ENCODE data around the gene RBM20.
"Not testable (repeated sequence)": the region's sequence is repeated elsewhere in the genome, so short reads cannot be mapped to it uniquely, and the experiment has no call there.

The RBM20 gene

GRCh38 chr10:110625951-110626855 is 17.9 kb upstream of the RBM20 start:
- DNase-seq (ENCODE audit: low read depth in 2 of 2) = no peak

- DNase-seq (ENCODE audit: low read depth in 2 of 2) = no peak
Observed at GRCh38 chr10:110628161-110628560, 16.0 kb upstream of the RBM20 start.

DNA sequence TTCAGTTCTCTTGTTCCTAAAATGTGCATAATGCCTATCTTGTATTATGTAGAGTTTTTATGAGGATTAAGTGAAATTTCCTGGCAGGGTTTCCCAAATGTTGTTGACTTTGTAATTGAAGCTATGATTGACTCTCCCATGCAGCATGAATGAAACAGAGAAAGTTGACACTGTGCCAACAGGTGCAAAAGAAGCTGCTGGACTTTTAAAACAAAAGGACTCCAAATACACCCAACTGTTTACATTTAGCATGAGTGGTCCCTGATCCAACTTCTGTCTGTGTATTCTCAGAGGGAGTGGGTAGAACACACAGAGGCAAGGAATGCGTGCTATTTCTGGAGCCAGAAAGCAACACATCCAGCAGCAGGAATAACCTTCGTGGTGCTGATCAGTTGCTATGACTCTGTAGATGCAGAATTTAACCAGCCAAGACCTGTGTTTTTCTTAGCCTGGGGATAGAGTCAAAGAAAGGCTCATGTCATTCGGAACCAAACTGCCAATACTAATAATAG is 14.4 kb upstream of the RBM20 start:
- DNase-seq (ENCODE audit: low read depth in 2 of 2) = no peak

GRCh38 chr10:110631934-110632333 is 12.2 kb upstream of the RBM20 start:
- no peak for DNase-seq (ENCODE audit: low read depth in 2 of 2)

- no peak for DNase-seq (ENCODE audit: low read depth in 2 of 2)
Observed at GRCh38 chr10:110632591-110633215, 11.4 kb upstream of the RBM20 start.

DNA sequence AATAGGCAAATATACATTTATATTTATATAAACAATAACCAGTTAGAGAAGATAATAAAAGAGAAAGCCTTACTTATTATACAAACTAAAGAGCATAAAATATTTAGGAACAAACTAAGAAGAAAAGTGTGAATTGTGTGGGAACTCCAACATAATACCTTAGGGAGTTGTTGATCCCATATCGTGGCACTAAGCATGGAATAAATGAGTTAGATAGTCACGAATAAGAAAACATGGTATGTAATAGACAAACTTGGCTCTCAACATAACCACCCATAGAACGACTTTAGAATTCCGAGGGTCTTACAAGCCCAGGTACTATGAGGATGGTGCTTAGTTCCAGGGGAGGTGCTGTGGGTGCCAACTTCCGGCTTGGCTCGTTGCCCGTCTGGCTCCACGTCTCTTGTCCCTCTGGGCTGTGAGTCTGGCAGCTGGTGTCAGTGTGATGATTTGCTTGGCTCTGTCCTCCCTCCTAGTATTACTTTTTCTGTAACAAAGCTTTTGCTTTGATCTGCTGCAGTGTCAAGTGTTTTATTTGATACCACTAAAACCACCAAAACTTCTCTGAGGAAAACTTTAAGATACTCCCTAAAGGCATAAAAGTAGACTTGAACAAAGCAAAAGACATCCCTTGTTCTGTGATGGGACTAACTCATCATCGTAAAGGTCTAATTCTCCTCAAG is 9.5 kb upstream of the RBM20 start:
- no peak for DNase-seq (ENCODE audit: low read depth in 2 of 2)

GRCh38 chr10:110636572-110636931 is 7.6 kb upstream of the RBM20 start:
- DNase-seq (ENCODE audit: low read depth in 2 of 2) = no peak

- DNase-seq (ENCODE audit: low read depth in 2 of 2) = no peak
Observed at GRCh38 chr10:110636932-110637557, 7.1 kb upstream of the RBM20 start.

DNA sequence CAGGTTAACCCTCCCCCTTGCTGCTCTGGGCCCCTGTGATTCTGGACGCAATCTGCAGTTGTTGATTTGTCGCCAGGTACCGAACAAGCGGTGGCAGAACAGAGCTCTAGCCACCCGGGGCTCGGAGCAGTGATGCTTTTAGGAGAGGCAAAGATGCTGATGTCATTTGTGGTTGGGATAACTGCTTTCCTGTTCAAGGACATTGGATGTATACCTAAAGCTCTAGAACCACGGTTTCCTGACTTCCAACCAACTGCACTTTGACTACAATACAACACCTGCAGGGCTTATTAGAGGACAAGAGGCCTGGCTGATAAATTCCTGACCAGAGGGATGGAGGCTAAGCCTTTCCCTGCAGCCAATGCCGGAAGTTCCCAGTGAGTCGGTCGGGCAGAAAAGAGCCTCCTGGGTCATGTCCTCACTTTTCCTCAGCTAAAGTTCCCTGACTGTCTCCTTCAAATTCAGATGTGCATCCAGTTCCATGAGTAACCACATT is 6.5 kb upstream of the RBM20 start:
- no peak for DNase-seq (ENCODE audit: low read depth in 2 of 2)

DNA sequence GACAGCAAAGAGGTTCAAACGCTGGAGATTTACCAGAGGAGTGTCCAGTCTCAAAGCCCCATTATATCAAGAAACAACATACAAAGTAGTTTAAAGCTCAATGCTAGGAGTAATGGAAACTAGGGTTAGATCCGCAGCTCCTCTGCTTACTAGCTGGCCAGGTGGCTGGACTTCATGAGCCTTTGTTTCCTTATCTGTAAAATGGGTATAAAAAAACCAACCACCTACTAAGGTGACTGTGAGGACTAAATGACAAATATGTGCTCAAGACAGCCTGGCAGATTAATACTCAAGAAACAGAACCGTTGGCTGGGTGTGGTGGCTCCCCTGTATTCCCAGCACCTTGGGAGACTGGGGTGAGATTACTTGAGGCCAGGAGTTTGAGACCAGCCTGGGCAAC is 5.8 kb upstream of the RBM20 start:
- no peak for DNase-seq (ENCODE audit: low read depth in 2 of 2)

DNA sequence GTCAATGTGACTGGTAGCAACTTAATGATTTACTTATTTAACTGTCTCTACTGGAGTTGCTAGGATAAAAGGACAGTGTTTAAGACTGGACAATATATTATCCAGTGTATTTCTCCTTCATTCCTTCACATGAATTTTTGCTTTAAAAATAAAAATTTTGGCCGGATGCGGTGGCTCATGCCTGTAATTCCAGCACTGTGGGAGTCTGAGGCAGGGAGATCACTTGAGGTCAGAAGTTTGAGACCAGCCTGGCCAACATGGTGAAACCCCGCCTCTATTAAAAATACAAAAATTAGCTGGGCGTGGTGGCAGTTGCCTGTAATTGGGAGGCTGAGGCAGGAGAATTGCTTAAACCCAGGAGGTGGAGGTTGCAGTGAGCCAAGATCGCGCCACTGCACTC is 5.1 kb upstream of the RBM20 start:
- DNase-seq (ENCODE audit: low read depth in 2 of 2) = not testable (repeated sequence)

DNA sequence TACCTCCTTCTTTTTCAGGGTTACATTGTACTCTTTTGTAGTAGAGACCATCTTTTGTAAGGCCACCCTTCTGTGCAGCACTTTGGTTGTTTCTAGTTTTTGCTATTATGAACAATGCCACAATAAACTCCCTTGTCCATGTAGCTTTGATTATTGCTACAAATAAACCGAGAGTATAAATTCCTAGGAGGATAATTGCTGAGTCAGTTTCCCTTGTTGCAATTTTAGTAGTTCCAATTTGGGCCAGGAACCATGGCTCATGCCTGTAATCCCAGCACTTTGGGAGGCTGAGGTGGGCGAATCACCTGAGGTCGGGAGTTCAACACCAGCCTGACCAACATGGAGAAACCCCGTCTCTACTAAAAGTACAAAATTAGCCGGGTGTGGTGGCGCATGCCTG is 4.3 kb upstream of the RBM20 start:
- DNase-seq (ENCODE audit: low read depth in 2 of 2) = not testable (repeated sequence)

DNA sequence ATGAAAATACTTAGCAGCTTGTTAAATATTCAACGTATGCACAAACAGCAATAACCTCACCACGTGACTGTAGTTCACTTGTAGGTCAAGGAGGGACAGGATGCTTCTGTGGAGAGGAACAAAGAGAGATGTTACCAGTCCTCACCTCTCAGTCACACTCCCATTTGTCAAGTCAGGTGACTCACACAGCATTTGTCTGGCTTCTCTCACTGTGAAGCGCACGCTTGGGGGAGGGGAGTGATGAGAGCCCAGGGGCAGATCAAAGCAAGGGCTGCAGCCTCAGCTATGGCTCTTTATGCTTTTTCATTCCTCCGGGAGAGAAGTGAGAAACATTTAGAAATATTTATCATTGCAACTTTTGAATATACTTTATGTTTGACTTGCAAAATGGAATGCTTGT is 2.9 kb upstream of the RBM20 start:
- DNase-seq (ENCODE audit: low read depth in 2 of 2) = no peak

DNA sequence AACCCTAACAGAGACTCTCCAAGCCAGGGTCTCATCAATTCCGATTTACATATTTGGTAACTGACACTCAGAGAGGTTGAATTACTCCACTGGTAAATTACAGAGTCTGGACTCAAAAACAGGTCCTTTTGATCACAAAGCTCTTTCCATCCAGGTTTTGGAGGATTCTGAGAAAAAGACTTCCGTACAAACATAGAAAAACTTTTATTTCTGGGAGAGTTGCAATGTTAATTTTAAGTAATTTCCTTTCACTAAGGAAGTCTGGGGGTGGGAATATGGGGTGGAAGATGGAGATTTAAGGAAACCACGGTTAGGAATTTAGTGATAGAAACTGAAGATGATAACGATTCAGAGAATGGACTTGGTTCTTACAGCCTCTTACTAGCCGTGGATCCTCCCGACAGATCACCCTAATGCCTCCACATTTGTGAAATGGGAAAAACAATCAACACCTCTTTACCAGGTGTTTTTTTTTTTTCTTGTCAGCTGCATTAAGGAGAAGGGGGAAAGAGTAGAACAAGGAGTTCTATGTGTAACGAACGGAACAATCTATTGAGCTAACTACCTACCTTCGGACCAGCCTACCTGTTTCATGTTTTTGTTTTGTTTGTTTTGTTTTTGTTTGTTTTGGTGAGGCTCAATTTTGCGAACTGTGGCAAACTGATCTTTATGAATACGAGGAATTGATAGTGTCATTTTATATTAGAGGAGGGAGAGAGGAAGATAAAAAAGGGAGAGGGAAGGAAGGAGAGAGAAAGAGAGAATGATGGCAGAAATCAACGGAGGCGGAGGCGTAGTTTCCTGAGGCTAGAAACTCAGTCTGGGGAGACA is 1.7 kb upstream of the RBM20 start:
- DNase-seq (ENCODE audit: low read depth in 2 of 2) = no peak

DNA sequence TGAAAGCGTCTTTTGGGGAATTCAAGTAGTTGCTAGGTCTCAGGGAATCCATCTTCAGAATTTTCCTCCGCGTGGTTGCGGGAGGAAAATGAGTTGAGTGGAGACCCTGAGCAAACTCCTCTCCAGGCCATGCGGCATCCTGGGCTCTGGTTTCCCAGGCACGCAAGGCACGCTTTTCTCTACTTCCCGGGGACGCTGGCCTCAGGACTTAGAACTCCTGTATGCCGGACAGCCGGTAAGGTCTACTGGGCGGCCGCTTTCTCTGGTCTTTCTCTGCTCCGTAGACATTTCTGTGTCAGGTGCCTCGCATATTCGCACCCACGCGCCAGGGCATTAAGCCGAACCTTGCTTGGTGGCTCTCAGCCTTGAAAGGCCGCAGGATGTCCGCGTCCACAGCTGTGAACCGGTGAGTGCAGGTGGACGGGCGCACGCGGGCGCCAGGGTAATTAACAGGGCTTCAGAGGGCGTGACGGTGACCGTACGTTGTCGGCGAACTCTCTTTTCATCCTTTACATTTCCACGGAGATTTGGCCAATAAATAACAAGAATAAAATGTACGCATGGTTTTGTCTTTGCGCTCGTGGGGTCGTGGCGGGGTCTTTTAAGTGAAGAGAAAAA is 992 bp upstream of the RBM20 start:
- no peak for DNase-seq (ENCODE audit: low read depth in 2 of 2)

- DNase-seq (ENCODE audit: low read depth in 2 of 2) = no peak
Observed at GRCh38 chr10:110644598-110645462, 694 bp downstream of the RBM20 start.

GRCh38 chr10:110646417-110647135 is 2.4 kb downstream of the RBM20 start:
- DNase-seq (ENCODE audit: low read depth in 2 of 2) = no peak

GRCh38 chr10:110647136-110647430 is 2.9 kb downstream of the RBM20 start:
- no peak for DNase-seq (ENCODE audit: low read depth in 2 of 2)

DNA sequence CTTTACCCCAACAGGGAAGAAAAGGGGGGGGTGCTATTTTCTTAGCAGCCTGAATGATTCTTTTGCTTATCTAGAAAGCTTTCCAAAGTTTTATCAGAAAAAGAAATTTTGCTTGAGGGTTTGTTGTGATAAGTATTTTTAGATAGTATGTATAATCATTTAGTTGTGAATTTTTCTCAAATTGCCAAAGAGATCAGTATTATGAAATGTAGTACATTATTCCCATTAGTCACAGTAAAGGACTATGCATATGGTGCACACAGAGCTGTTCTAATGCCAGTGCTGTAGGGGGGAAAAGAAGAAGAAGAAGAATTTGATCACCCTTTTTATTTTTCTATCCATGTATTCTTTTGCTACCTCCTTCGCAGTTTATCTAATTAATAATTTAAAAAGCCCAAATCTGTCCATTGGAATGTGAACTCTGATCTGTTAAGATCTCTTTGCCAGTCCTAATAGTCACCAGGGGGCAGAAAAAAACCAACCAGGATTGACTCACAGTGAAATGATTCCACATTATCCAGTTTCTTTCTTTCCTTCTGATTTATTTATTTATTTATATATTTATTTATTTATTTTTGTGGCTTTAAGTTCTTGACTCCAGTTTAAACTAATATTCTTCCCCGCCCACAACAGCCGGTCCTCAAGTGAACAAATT is 4.7 kb downstream of the RBM20 start:
- DNase-seq (ENCODE audit: low read depth in 2 of 2) = no peak
